Activated B cell treated with CpG ODN at 0.5 μM for 24 hours (primary cell): ENCODE results near the gene SPARCL1. TPM values are rescaled to one million over a fixed set of nuclear protein-coding genes. Genes with fewer than 3 reads are reported as not detected.

Source experiments
- ATAC-seq: fragments of 200-7000 bp; cut with Tn5 transposase; one replicate; pipeline ENCODE4 v1.10.0; 2021; ENCODE audit warnings: low read depth, mild to moderate bottlenecking, moderate library complexity
- CTCF ChIA-PET: fragments of 350-600 bp; sonication (Branson Sonifier 250); formaldehyde crosslinking; loops from one replicate; lab custom pipeline; 2021; ENCODE audit warnings: antibody characterized with exemption; lab: Charles Lee
- POLR2A ChIA-PET: fragments of 350-600 bp; sonication (Branson Sonifier 250); formaldehyde crosslinking; loops from one replicate; lab custom pipeline; 2021; ENCODE audit warnings: antibody characterized with exemption; lab: Charles Lee
- DNase-seq: peaks from one replicate; pipeline ENCODE4 v3.0.0; 2022
- H3K27ac Mint-ChIP-seq: one replicate; pipeline ENCODE4 v1.8.0; 2020; ENCODE audit warnings: mixed read lengths
- H3K27me3 Mint-ChIP-seq: one replicate; pipeline ENCODE4 v1.8.0; 2021; ENCODE audit warnings: mixed read lengths
- H3K36me3 Mint-ChIP-seq: one replicate; pipeline ENCODE4 v1.8.0; 2021; ENCODE audit warnings: low read depth, mixed read lengths
- H3K4me1 Mint-ChIP-seq: one replicate; pipeline ENCODE4 v1.8.0; 2021; ENCODE audit warnings: mixed read lengths
- H3K4me3 Mint-ChIP-seq: one replicate; pipeline ENCODE4 v1.8.0; 2020; ENCODE audit warnings: mild to moderate bottlenecking, mixed read lengths
- H3K9me3 Mint-ChIP-seq: one replicate; pipeline ENCODE4 v1.8.0; 2020; ENCODE audit warnings: mixed read lengths
- intact Hi-C: fragments of 100-400 bp; cut with micrococcal nuclease; formaldehyde crosslinking; loops from one replicate; pipeline ENCODE4 v1.15.1; 2024
- total RNA-seq: library from RNA; stranded (reverse); gene quantifications from 2 replicates; pipeline ENCODE4 v1.2.3, GENCODE V29; 2022
- TF ChIP-seq, protein P1 (sequence below): fragments of 200-600 bp; IDR thresholded peaks from one replicate; pipeline ENCODE4 v1.8.0; 2022; ENCODE audit warnings: antibody characterized with exemption, mild to moderate bottlenecking

Gene SPARCL1
- total RNA-seq, 1 donor from 2014 or later, result not detected

GRCh38 chr4:87567191-87567590, 38.0 kb upstream of the SPARCL1 start:
- CTCF ChIA-PET, result no interaction called here
- Mint-ChIP-seq H3K27ac (no peak overlapping the region), H3K36me3 (no peaks in the 10 kb centered on the region), H3K4me3 (no peak overlapping the region), H3K27me3 (peaks cover 11% of the 10 kb centered on the region), H3K4me1 (no peaks in the 10 kb centered on the region), H3K9me3 (no peaks in the 10 kb centered on the region)
- TF ChIP-seq, protein P1, sequence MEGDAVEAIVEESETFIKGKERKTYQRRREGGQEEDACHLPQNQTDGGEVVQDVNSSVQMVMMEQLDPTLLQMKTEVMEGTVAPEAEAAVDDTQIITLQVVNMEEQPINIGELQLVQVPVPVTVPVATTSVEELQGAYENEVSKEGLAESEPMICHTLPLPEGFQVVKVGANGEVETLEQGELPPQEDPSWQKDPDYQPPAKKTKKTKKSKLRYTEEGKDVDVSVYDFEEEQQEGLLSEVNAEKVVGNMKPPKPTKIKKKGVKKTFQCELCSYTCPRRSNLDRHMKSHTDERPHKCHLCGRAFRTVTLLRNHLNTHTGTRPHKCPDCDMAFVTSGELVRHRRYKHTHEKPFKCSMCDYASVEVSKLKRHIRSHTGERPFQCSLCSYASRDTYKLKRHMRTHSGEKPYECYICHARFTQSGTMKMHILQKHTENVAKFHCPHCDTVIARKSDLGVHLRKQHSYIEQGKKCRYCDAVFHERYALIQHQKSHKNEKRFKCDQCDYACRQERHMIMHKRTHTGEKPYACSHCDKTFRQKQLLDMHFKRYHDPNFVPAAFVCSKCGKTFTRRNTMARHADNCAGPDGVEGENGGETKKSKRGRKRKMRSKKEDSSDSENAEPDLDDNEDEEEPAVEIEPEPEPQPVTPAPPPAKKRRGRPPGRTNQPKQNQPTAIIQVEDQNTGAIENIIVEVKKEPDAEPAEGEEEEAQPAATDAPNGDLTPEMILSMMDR, result no peak
- DNase-seq (no peak), ATAC-seq (no peak)
- intact Hi-C loops, result no loop called here
- POLR2A ChIA-PET, result no interaction called here

- no peak overlapping the region for H3K4me3 Mint-ChIP-seq
- ATAC-seq, result no peak
- intact Hi-C loops, result no loop called here
- H3K9me3 Mint-ChIP-seq, result no peaks in the 10 kb centered on the region
- peaks cover 8% of the 10 kb centered on the region for H3K27me3 Mint-ChIP-seq
- POLR2A ChIA-PET, result no interaction called here
- CTCF ChIA-PET, result no interaction called here
- no peaks in the 10 kb centered on the region for H3K4me1 Mint-ChIP-seq
- no peak overlapping the region for H3K27ac Mint-ChIP-seq
- TF ChIP-seq, protein P1, result no peak
- no peaks in the 10 kb centered on the region for H3K36me3 Mint-ChIP-seq
- DNase-seq, result no peak
Observed at GRCh38 chr4:87566276-87566675, 37.1 kb upstream of the SPARCL1 start.

DNA sequence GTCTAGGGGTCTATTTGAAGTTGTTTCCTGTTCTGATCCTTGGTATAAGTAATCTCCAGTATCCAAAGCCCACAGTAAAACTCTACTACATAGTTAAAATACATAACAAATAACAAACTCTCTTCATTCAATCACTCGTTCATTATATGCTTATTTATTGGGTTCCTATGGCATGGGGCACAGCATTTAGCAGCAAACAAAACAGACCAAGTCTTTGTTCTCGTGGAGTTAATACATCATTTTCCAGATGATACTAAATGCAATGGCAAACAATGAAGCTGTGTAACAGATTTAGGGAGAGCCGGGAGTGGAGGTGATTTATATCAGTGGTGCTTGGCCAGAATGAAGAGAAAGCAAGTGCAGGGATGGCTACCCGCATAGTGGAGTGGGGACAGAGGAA, 36.6 kb upstream of the SPARCL1 start:
- no peak overlapping the region for H3K27ac Mint-ChIP-seq

DNA sequence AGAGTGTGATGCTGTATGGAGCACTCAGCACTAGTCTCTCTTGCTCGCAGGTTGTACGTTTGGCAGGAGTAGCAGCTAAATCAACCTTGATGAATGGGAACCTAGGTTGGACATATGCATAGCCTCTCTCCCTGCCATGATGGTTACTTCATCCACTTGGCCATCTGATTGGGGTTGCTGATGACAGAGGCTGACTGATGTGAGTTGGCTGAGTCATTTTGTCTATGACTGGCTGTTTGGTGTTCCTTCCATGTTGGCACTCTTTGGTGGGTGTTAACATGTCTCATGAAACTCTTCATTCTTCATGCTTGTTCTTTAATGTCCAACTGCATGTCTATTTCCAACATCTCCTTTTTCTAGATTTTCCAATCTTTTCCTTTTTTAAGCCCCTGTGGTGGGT, 31.6 kb upstream of the SPARCL1 start:
- Mint-ChIP-seq H3K4me3 (no peak overlapping the region), H3K9me3 (no peaks in the 10 kb centered on the region), H3K36me3 (no peaks in the 10 kb centered on the region), H3K27ac (no peak overlapping the region), H3K27me3 (peaks cover 6% of the 10 kb centered on the region), H3K4me1 (peaks cover 7% of the 10 kb centered on the region)
- intact Hi-C loops, result no loop called here
- no peak for DNase-seq
- TF ChIP-seq, protein P1, result no peak
- ATAC-seq, result no peak
- ChIA-PET CTCF (no interaction called here), POLR2A (no interaction called here)

More for the DNA sequence above, 36.6 kb upstream of the SPARCL1 start:
- TF ChIP-seq, protein P1, result no peak
- intact Hi-C loops, result no loop called here
- no peak for DNase-seq
- no peaks in the 10 kb centered on the region for H3K9me3 Mint-ChIP-seq
- ATAC-seq, result no peak
- H3K4me3 Mint-ChIP-seq, result no peak overlapping the region
- ChIA-PET POLR2A (no interaction called here), CTCF (no interaction called here)
- no peaks in the 10 kb centered on the region for H3K36me3 Mint-ChIP-seq
- no peaks in the 10 kb centered on the region for H3K4me1 Mint-ChIP-seq
- peaks cover 11% of the 10 kb centered on the region for H3K27me3 Mint-ChIP-seq

DNA sequence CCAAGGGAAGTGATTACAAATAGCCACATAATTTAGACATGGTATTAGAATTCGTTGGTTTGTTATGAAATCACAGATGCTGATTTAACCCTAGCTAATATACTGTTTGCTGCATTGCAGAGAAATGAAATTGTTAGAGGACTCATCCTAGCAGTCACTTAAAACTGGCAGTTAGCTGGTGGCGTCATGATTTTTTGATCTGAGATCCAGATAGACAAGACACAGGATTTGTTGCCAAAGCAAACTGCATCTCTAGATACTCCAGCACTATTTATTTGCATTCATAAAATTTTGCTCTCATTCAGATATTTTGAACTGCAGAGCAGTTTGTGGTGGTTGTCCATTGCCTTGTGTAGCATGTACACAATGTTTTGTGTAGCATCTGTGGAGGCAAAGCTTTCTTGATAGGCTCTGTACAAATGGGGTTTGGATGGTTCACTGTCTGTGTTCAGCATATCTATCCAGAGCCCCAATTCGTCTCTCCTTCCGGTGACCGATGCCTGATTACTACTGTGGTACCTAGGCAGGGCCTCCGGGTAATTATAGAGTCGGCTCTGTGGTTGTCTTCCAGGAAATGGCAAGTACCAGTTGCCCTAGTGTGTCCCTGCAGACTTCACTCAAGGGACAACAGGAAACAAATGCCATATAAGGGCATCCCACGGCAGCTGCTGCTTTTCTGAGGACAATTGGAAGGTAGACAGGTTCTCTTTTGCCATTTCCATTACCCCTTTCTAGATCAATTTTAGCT, 30.1 kb upstream of the SPARCL1 start:
- TF ChIP-seq, protein P1, result no peak
- Mint-ChIP-seq H3K36me3 (no peaks in the 10 kb centered on the region), H3K27me3 (peaks cover 5% of the 10 kb centered on the region), H3K9me3 (no peaks in the 10 kb centered on the region), H3K4me3 (no peak overlapping the region), H3K27ac (no peak overlapping the region), H3K4me1 (peaks cover 7% of the 10 kb centered on the region)
- POLR2A ChIA-PET, result no interaction called here
- DNase-seq, result no peak
- CTCF ChIA-PET, result no interaction called here
- intact Hi-C loops, result no loop called here
- ATAC-seq, result peak; percentile 70
